GM21381 (cell line): ENCODE measurements around the gene TJP3.

ENCODE experiments used
- ATAC-seq: cut with Tn5 transposase; IDR thresholded peaks from one replicate; pipeline ENCODE4 v1.9.1; 2021; ENCODE audit warnings: mild to moderate bottlenecking, moderate library complexity; ENCODE audit not compliant: unreplicated experiment

The TJP3 gene

GRCh38 chr19:3710265-3710812 lies 2.2 kb downstream of the TJP3 start:
- ATAC-seq, result no peak

GRCh38 chr19:3712663-3713611 lies 4.8 kb downstream of the TJP3 start:
- no peak for ATAC-seq

DNA sequence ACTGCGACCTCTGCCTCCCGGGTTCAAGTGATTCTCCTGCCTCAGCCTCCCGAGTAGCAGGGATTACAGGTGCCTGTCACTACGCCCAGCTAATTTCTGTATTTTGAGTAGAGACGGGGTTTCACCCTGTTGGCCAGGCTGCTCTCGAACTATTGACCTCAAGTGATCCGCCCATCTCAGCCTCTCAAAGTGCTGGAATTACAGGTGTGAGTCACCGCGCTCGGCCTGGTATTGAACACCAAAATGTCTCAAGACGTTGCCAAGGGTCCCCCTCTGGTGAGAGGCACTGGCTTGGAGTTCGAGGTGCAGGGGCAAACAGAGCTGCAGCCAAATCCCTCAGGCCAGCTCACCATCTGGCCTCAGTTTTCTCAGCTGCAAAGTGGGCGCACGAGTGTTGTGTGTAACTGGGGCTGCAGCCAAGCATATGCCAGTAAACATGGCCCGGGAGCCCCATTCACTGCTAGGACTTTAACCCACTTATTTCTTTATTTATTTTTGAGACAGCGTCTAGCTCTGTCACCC lies 8.0 kb downstream of the TJP3 start:
- ATAC-seq, result no peak

GRCh38 chr19:3719868-3720267 lies 11.7 kb downstream of the TJP3 start:
- no peak for ATAC-seq

DNA sequence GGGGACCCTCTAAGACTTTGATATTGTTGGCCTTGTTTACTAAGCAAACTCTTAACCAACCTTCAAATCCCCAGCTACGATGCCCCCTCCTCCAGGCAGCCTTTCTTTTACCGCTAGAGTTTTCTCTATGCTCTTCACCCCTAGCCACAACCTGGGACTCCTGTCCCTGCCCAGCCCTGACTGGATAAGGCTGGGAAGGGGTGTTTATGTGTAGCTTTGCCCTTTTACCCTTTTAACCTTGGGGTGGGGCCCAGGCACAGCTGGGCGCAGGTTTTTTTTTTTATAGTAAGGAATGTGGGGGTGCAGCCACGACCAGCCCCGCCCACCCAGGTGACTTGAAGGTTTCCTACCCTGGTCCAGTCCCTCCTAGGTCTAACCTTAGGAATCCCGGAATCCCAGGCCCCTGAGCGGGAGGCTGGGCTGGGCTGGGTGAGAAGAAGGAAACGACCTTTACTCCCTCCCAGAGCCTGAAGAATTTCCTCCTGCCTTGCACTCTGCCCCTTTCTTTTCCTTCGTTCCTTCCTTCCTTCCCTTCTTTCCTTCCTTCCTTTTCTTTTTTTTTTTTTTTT lies 12.2 kb downstream of the TJP3 start:
- ATAC-seq, result no peak

DNA sequence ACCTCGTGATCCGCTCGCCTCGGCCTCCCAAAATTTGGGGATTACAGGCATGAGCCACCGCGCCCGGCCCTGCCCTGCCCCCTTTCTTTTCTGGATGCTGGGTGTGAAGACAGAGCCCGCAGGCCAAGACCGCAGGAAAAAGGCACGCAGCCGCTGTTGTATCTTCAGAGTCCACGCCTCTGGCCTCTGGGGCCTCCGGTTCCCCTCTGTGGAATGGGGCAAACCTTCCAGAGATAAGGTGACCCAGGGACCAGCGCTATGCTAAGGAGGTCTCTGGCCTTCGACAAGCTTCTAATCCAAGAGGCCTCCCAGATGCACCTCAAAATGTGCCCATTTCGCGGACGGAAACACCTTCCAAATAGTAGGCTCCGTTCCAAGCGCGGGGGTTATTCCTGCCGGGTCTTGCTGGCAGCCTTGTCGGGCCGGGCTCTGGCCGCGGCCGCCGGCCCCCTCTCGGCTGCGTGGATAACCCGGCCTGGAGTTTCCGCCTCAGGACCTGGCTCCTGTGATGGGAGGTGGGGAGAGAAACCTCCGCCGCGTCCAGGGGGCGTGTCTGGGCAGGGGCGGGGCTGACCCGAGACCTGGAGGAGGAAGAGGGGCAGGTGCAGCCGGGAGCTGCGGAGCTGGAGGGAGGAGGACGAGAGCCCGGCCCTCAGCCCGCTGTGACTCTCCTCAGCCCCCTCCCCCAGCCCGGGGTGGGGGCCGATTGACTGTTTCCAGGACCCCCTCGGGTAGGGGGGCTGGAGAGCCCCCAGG lies 13.1 kb downstream of the TJP3 start:
- no peak for ATAC-seq

DNA sequence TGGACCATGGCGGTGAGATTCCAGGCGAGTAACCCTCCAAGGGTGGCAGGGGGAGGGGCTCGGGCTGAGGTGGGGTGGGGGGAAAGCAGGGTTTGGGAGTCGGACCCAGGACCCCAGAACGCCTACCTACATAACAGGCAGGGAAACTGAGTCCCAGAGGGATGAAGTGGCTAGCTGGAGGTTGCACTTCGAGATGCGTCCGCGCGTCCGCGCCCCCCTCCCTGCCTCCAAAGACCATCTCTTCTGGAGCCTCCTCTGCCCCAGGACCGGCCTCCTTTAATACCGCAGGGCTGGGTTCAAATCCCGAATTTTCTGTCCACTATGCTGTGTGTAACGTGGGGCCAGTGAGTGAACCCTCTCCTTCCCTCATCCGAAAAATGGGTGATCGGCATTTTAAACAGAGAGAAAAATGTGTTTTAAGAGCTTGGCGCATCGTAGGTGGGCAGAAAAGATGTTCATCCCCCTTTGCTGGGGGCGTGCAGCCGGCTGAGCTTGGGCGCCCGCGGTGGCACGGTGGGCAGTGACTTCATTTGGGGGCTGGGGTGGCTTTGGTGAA lies 13.8 kb downstream of the TJP3 start:
- no peak for ATAC-seq

DNA sequence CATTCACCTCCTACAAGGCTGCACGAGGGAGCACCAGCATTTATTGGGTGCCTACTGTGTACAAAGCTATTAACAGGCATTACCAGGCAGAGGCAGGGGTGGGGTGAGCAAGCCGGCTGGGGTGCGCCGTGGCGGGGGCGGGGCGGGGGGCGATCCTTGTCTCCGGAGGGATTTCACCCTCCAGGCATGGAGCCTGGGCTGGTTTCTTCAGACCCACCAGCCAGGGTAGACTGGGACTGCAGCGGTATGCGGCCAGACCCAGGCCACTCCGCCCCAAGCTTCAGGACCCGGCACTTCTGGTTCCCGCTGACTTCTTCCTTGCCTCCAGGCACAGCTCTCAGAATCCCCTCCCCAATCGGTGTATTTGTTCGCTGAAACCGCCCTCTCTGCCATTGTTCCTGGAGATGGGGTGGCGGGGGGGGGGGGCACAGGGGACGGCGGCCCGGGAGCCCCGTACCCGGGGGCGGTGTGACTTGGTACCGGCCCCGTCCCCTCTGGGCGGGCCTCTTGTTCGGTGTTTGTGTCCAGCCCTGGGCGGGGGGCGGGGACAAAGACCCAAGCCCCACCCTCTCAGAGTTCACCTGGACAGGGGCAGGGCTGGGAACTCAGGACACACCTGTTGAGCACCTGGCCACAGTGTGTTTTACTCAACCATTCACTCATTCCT lies 14.4 kb downstream of the TJP3 start:
- ATAC-seq, result no peak

GRCh38 chr19:3723110-3723488 lies 14.9 kb downstream of the TJP3 start:
- no peak for ATAC-seq

DNA sequence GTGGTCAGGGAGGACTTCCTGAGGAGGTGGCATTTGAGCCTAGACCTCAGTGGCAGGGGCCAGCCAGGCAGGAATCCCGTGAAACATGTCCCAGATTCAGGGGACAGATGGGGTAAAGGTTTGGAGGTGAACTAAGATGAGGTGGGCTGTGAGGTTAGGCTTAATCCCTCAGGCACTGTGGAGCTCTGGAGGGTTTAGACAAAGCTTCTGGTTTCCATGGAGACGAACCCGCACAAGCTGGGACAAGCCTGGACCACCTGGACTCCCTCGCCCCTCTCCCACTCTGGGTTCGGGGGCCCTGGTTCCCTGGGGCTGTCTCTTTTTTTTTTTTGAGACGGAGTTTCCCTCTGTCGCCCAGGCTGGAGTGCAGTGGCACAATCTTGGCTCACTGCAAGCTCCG lies 15.7 kb downstream of the TJP3 start:
- ATAC-seq, result no peak

DNA sequence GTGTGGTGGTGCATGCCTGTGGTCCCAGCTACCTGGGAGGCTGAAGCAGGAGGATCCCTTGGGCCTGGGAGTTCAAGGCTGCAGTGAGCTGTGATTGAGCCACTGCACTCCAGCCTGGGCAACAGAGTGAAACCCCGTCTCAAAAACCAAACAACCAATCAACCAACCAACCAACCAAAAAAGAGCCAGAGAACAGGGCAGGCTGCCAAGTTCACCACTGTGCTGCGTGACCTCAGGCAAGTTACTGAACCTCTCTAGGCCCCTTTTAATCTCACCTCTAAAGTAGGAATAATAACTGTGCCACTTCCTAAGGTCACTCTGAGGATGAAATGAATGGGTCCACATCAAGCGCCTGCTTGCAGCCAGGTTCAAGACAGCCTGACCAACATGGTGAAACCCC lies 16.9 kb downstream of the TJP3 start:
- no peak for ATAC-seq

DNA sequence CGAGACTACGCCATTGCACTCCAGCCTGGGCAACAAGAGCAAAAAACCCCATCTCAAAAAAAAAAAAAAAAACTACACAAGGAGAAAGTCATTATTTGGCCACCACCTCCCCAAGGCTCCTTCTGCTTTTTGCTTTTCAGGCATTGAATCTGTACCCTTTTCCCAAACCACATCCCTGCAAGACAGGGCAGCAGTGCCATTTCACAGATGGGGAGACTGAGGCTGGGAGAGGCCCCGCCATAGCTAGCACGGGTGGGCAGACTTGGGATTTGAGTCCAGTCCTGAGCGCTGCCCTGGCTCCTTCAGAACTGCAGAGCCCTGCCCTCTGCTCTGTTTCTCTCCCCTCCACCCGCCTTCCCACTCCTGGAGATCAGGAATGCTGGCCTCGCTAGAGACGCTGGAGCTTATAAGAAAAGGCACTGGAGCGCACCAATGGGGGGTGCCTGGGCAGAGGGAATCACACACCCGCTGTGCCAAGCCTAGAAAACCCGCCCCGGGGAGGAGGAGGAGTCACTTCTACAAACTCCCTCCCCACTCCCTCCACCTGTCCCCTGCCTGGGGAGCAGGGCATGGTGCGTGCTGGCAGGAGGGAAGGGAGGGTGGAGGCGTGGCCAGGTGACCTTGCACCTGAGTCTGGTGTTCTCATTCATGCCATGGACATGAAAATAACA lies 17.6 kb downstream of the TJP3 start:
- no peak for ATAC-seq

- ATAC-seq, result no peak
Observed at GRCh38 chr19:3730457-3730958, 22.3 kb downstream of the TJP3 start.

DNA sequence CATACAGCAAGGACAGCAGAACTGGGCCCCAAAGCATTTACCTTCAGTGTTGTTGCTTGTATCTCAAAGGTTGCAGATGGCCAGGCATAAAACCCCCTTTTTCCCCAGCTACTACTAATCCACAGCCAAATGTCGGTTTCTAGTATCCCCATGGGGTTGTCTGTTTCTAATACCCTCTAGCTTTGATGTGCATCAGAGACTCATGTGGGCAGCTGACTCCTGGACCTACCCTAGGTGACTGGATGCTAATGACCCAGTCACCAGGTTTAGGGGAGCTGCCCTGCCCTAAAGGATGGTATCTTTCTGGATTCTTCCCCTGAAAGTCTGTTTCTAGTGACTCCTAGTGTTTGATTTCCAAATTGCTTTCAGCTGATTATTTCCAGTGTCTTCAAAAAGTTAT lies 23.9 kb downstream of the TJP3 start:
- ATAC-seq, result no peak

- ATAC-seq, result no peak
Observed at GRCh38 chr19:3733549-3734309, 25.5 kb downstream of the TJP3 start.

GRCh38 chr19:3734310-3734600 lies 26.1 kb downstream of the TJP3 start:
- ATAC-seq, result no peak

- no peak for ATAC-seq
Observed at GRCh38 chr19:3736106-3736724, 28.0 kb downstream of the TJP3 start.

DNA sequence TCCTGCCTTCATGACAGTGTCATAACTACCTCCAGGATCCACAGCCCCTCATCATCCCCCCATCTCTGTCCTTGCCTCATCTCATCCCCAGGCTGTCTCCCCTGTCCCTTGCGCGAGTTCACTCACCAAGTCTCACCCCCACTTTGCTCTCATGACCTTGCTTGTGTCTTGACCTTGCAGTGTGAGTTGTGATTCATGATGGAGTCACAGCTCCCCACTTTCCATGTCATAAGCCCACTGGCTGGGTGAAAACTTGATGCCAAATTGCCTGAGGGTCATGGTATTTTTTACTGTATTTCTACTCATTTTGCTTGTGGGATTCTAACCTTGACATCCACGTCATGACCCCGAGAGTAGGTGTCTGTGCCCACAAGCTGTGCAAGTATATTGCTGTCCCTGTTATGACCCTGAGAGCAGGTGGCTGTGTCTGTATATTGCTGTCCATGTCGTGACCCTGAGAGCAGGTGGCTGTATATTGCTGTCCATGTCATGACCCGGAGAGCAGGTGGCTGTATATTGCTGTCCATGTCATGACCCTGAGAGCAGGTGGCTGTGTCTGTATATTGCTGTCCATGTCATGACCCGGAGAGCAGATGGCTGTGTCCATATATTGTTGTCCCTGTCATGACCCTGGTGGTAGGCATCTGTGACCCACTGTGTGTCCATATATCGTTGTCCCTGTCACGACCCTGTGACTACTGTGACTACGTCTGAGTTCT lies 29.5 kb downstream of the TJP3 start:
- ATAC-seq, result no peak
